ENCODE data around the gene FLG2. TPM values are rescaled to one million over a fixed set of nuclear protein-coding genes. Genes with fewer than 3 reads are reported as not detected.

Gene FLG2
- total and polyA plus RNA-seq, 2 of the 8 experiments (the other 6 are each of a cell fraction or from before 2014, with no cell fraction given) = not detected

GRCh38 chr1:152356736-152357135 lies 3.1 kb downstream of the FLG2 start (continued):
- TF ChIP-seq JUND (IDR thresholded peaks at IDR 0.05; ENCODE audit: low read length) = no peak
- TF ChIP-seq ATF2 (IDR thresholded peaks at IDR 0.05; ENCODE audit: low read length) = no peak
- no peak for TF ChIP-seq CTBP2 (IDR thresholded peaks at IDR 0.05; ENCODE audit: borderline replicate concordance, insufficient read depth, insufficient read length, low read length)
- no peak for TF ChIP-seq BRCA1 (IDR thresholded peaks at IDR 0.05; ENCODE audit: low read depth, low read length)
